ENCODE results near the gene CCDC74A. TPM values are rescaled to one million over a fixed set of nuclear protein-coding genes. Genes with fewer than 3 reads are reported as not detected.
"Not testable (repeated sequence)": the region's sequence is repeated elsewhere in the genome, so short reads cannot be mapped to it uniquely, and the experiment has no call there.

CCDC74A gene
- total and polyA plus RNA-seq, 5 donors from 2014 or later: 0.29 to 0.49 (median 0.31) TPM; not detected in 2

DNA sequence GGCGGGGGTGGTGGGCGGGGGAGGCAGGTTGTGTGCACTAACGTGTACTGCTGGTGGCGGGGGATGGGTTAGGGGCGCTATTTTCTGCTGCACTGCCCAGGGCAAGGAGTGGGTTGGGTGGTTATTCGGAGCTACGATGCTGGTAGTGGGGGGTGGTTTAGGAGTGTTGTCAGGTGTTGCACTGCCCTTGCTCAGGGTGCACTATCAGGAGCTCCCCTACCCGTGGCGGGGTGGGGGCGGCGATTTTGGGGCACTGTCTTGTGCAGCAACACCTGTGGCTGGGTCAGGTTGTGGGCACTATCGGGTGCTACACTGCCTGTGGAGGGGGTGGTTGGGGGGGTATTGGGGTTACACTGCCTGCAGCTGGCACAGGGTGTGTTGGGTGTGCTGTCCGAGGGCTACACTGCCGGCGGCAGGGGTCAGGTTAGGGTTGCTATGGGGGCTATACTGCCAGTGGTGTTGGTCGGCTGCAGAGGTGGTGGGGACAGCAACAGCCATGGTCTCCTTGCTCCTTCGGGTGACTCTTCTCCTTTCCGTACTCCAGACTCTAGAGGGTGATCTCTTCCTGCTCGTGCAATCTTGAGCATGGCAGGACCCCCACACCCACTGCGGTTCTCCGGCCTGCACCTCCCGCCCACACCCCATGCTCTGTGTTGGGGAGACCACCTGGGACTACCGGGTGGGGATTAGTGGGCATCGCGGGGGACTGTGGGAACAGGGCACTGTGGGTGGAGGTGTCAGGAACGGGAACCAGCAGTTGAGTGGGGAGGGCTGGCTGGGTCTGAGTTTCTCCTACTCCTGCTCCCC, 16.5 kb downstream of the CCDC74A start:
- H3K27ac ChIP-seq (ENCODE audit: insufficient read depth, low read length, poor library complexity, severe bottlenecking); DNase-seq; H3K4me3 Mint-ChIP-seq; H3K27me3 ChIP-seq (ENCODE audit: control insufficient read depth, insufficient read depth, low read length); H3K9me3 ChIP-seq (ENCODE audit: control insufficient read depth in 2 of 2, low read length in 2 of 2); H3K36me3 Mint-ChIP-seq; H3K9me3 Mint-ChIP-seq; H3K4me3 ChIP-seq (ENCODE audit: low read depth, low read length); H3K36me3 ChIP-seq (ENCODE audit: control insufficient read depth, insufficient read depth, low read length); H3K4me1 Mint-ChIP-seq; H3K27ac Mint-ChIP-seq; ATAC-seq (ENCODE audit: low read depth in 2 of 2); H3K4me1 ChIP-seq (ENCODE audit: control insufficient read depth, insufficient read depth, low read length, poor library complexity, severe bottlenecking): not testable (repeated sequence)
- H3K27me3 Mint-ChIP-seq: peaks cover 22% of the 10 kb centered on the region

DNA sequence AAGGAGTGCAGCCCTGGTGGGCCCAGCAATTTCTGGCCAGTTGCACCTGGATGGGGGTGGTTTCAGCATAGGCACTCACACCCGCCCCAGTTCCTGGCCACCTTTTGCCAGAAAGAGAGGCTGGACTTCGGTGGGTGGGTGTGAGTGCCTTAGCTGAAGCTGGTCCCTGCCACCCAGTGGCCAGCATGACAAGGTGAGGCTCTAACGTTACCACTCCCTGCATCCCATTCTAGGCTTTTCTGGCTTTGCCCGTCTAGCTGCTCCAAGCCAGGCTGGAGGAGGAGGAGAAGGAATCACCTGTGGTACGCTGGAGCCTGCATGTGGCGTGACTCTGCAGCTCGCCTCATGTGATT, 17.1 kb downstream of the CCDC74A start:
- H3K36me3 ChIP-seq (ENCODE audit: control insufficient read depth, insufficient read depth, low read length); H3K4me3 ChIP-seq (ENCODE audit: low read depth, low read length); H3K4me3 Mint-ChIP-seq; H3K27ac Mint-ChIP-seq; H3K9me3 ChIP-seq (ENCODE audit: control insufficient read depth in 2 of 2, low read length in 2 of 2); DNase-seq; H3K36me3 Mint-ChIP-seq; H3K9me3 Mint-ChIP-seq; H3K4me1 Mint-ChIP-seq; H3K4me1 ChIP-seq (ENCODE audit: control insufficient read depth, insufficient read depth, low read length, poor library complexity, severe bottlenecking); ATAC-seq (ENCODE audit: low read depth in 2 of 2); H3K27me3 ChIP-seq (ENCODE audit: control insufficient read depth, insufficient read depth, low read length); H3K27ac ChIP-seq (ENCODE audit: insufficient read depth, low read length, poor library complexity, severe bottlenecking): not testable (repeated sequence)
- H3K27me3 Mint-ChIP-seq: peaks cover 27% of the 10 kb centered on the region

DNA sequence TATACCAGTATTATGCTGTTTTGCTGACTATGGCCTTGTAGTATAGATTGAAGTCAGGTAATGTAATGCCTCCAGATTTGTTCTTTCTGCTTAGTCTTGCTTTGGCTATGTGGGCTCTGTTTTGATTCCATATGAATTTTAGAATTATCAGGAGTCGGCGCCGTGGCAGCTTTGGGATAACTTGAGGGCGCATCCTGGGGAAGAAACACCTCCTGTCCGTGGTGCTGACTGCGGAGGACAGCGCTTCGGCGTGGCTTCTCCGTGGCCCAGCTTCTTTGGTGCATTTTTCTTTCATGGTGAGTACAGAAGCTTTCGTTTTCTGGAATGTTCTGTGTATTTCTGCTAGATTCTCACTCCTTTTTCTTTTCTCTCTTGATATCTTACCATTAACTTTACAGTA, 25.2 kb downstream of the CCDC74A start:
- H3K36me3 Mint-ChIP-seq: no peaks in the 10 kb centered on the region
- no peaks in the 10 kb centered on the region for H3K36me3 ChIP-seq (ENCODE audit: control insufficient read depth, insufficient read depth, low read length)
- H3K9me3 ChIP-seq (ENCODE audit: control insufficient read depth in 2 of 2, low read length in 2 of 2): no peaks in the 10 kb centered on the region
- H3K4me1 ChIP-seq (ENCODE audit: control insufficient read depth, insufficient read depth, low read length, poor library complexity, severe bottlenecking): no peaks in the 10 kb centered on the region
- H3K27ac Mint-ChIP-seq: no peak overlapping the region
- no peak overlapping the region for H3K4me3 ChIP-seq (ENCODE audit: low read depth, low read length)
- no peak for ATAC-seq (ENCODE audit: low read depth in 2 of 2)
- DNase-seq: no peak
- H3K4me1 Mint-ChIP-seq: no peaks in the 10 kb centered on the region
- peaks cover 21% of the 10 kb centered on the region for H3K27me3 Mint-ChIP-seq
- peaks cover 0 to 2% (median 0%) of the 10 kb centered on the region in 7 donors for H3K9me3 Mint-ChIP-seq
- peaks cover 2% of the 10 kb centered on the region for H3K27me3 ChIP-seq (ENCODE audit: control insufficient read depth, insufficient read depth, low read length)
- H3K27ac ChIP-seq (ENCODE audit: insufficient read depth, low read length, poor library complexity, severe bottlenecking): no peak overlapping the region
- H3K4me3 Mint-ChIP-seq: no peak overlapping the region

DNA sequence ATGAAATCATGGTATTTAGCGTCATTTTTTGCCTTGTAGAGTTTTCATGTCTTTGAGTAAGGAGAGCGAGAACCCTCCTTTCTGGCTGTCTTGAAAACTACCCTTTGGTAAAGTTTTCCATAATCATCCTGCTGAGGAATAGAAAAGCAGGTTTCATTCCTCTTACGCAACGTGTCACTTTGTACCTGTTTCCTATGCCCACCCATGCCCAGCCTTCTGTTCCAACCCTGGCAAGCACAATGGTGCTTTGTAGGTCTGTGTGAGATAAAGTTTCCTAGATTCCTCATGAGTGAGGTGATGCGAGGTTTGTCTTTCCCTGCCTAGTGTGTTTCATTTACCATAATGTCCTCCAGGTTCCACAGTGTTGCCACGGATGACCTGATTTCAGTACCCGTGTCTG, 29.3 kb downstream of the CCDC74A start:
- H3K27ac Mint-ChIP-seq: no peak overlapping the region
- H3K4me3 Mint-ChIP-seq: no peak overlapping the region
- Histone ChIP-seq H3K9me3 (ENCODE audit: control insufficient read depth in 2 of 2, low read length in 2 of 2) (no peaks in the 10 kb centered on the region), H3K4me3 (ENCODE audit: low read depth, low read length) (no peak overlapping the region), H3K27ac (ENCODE audit: insufficient read depth, low read length, poor library complexity, severe bottlenecking) (no peak overlapping the region), H3K27me3 (ENCODE audit: control insufficient read depth, insufficient read depth, low read length) (peaks cover 7% of the 10 kb centered on the region), H3K4me1 (ENCODE audit: control insufficient read depth, insufficient read depth, low read length, poor library complexity, severe bottlenecking) (no peaks in the 10 kb centered on the region), H3K36me3 (ENCODE audit: control insufficient read depth, insufficient read depth, low read length) (no peaks in the 10 kb centered on the region)
- no peak for DNase-seq
- peaks cover 25% of the 10 kb centered on the region for H3K27me3 Mint-ChIP-seq
- ATAC-seq (ENCODE audit: low read depth in 2 of 2): no peak
- no peaks in the 10 kb centered on the region for H3K4me1 Mint-ChIP-seq
- H3K36me3 Mint-ChIP-seq: no peaks in the 10 kb centered on the region
- H3K9me3 Mint-ChIP-seq: peaks cover 0 to 2% (median 0%) of the 10 kb centered on the region in 7 donors

DNA sequence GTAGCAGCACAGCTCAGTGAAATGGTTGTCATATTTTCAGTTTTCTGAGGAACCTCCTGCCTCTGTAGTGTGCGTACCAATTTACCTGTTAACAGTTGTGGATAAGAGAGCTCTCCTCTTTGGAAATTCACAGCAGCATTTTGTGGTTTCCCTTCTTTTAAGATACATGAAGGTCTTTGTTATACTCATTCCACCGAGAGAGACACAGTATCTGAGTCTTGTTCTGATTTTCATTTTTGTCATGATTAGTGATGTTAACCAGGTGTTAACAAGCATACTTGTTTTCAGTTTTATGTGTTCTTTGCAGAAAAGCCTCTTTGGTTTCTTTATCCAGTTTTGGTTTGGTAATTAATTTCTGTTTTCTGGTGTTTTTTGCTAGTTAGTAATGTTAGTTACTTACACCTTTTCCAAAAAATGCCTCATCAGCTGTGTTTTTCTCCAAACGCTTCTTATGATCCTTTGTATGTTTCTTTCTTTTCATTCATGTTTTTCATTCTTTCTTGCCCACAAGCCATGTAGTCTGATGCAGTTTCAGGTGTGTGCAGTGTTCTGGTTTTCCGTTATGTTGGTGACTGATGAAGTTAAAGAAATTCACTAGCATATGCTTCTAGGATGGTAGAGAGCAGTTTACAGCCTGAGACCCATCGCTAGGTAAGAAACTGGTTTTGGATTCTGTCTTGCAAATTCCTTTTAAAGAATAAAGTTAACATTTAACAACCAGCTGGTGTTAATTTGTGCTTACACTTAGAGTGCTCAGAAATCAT, 30.1 kb downstream of the CCDC74A start:
- H3K27ac Mint-ChIP-seq: no peak overlapping the region
- Histone ChIP-seq H3K4me3 (ENCODE audit: low read depth, low read length) (no peak overlapping the region), H3K36me3 (ENCODE audit: control insufficient read depth, insufficient read depth, low read length) (no peaks in the 10 kb centered on the region), H3K9me3 (ENCODE audit: control insufficient read depth in 2 of 2, low read length in 2 of 2) (no peaks in the 10 kb centered on the region), H3K27ac (ENCODE audit: insufficient read depth, low read length, poor library complexity, severe bottlenecking) (no peak overlapping the region), H3K4me1 (ENCODE audit: control insufficient read depth, insufficient read depth, low read length, poor library complexity, severe bottlenecking) (no peaks in the 10 kb centered on the region), H3K27me3 (ENCODE audit: control insufficient read depth, insufficient read depth, low read length) (peaks cover 7% of the 10 kb centered on the region)
- DNase-seq: no peak
- ATAC-seq (ENCODE audit: low read depth in 2 of 2): no peak
- H3K9me3 Mint-ChIP-seq: peaks cover 0 to 2% (median 0%) of the 10 kb centered on the region in 7 donors
- no peaks in the 10 kb centered on the region for H3K36me3 Mint-ChIP-seq
- H3K4me3 Mint-ChIP-seq: no peak overlapping the region
- H3K4me1 Mint-ChIP-seq: no peaks in the 10 kb centered on the region
- peaks cover 19% of the 10 kb centered on the region for H3K27me3 Mint-ChIP-seq

DNA sequence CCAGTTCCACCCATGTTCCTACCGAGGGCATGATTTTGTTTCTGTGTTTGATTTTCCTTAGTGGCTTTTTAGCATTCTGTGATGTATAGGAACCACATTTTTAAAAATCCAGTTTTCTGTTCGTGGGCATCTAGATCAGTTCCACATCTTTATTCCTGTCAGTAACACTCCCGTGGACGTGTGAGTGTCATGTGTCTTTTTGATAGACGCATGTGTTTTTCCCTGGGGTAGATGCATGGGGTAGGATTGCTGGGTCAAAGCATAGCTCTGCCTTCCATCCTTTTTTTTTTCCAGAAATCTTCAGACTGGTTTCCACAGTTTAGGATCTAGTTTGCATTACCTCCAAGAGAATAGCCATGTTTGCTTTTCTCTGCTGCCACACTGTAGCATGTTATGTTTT, 38.7 kb downstream of the CCDC74A start:
- Mint-ChIP-seq H3K9me3 (peaks cover 0 to 1% (median 0%) of the 10 kb centered on the region in 7 donors), H3K4me3 (no peak overlapping the region), H3K36me3 (no peaks in the 10 kb centered on the region), H3K27me3 (peaks cover 16% of the 10 kb centered on the region), H3K27ac (no peak overlapping the region), H3K4me1 (no peaks in the 10 kb centered on the region)
- Histone ChIP-seq H3K27me3 (ENCODE audit: control insufficient read depth, insufficient read depth, low read length) (peaks cover 4% of the 10 kb centered on the region), H3K4me1 (ENCODE audit: control insufficient read depth, insufficient read depth, low read length, poor library complexity, severe bottlenecking) (no peaks in the 10 kb centered on the region), H3K9me3 (ENCODE audit: control insufficient read depth in 2 of 2, low read length in 2 of 2) (no peaks in the 10 kb centered on the region), H3K36me3 (ENCODE audit: control insufficient read depth, insufficient read depth, low read length) (no peaks in the 10 kb centered on the region), H3K4me3 (ENCODE audit: low read depth, low read length) (no peak overlapping the region), H3K27ac (ENCODE audit: insufficient read depth, low read length, poor library complexity, severe bottlenecking) (no peak overlapping the region)
- no peak for DNase-seq
- no peak for ATAC-seq (ENCODE audit: low read depth in 2 of 2)

DNA sequence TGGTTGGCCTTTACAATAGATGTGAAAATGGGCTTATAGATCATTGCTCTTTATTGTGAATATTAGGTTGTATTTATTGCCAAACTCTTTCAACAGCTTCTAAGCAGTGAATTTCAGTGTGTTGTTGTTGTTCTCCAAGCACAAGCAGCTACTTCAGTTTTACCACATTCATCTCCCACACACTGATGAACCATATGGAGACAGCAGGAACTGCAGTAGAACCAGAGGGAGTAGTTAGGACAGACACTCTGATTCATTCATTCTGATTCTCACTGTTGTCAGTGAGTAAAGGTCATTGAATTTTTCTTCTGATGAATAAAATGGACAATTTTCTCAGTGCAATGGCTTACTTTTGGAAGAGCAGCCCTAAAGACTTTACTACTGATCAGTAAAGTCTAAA, 40.2 kb downstream of the CCDC74A start:
- no peaks in the 10 kb centered on the region for H3K4me1 Mint-ChIP-seq
- Histone ChIP-seq H3K4me3 (ENCODE audit: low read depth, low read length) (no peak overlapping the region), H3K4me1 (ENCODE audit: control insufficient read depth, insufficient read depth, low read length, poor library complexity, severe bottlenecking) (no peaks in the 10 kb centered on the region), H3K9me3 (ENCODE audit: control insufficient read depth in 2 of 2, low read length in 2 of 2) (no peaks in the 10 kb centered on the region), H3K36me3 (ENCODE audit: control insufficient read depth, insufficient read depth, low read length) (no peaks in the 10 kb centered on the region), H3K27me3 (ENCODE audit: control insufficient read depth, insufficient read depth, low read length) (no peaks in the 10 kb centered on the region), H3K27ac (ENCODE audit: insufficient read depth, low read length, poor library complexity, severe bottlenecking) (no peak overlapping the region)
- no peak overlapping the region for H3K27ac Mint-ChIP-seq
- H3K4me3 Mint-ChIP-seq: no peak overlapping the region
- H3K9me3 Mint-ChIP-seq: peaks cover 0 to 1% (median 0%) of the 10 kb centered on the region in 7 donors
- DNase-seq (no peak), ATAC-seq (ENCODE audit: low read depth in 2 of 2) (no peak)
- peaks cover 16% of the 10 kb centered on the region for H3K27me3 Mint-ChIP-seq
- H3K36me3 Mint-ChIP-seq: no peaks in the 10 kb centered on the region

DNA sequence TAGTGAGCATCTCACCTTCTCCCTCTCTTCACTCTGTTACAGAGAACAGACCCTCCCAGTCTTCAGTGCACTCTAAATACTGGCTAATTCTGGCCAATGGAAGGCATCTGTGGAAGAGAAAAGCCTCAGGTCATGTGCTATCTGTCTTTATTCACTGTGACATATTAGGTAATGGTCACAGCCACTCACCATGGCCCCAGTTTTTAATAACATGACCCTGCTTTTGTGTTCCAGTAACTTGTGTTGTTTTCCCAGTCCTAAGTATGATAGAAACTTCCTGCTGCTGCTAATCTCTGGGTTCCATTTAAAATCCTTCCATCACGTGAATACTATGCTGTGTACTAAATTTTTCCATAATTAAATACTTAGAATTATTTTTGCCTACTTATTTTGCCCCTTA, 40.7 kb downstream of the CCDC74A start:
- H3K27me3 Mint-ChIP-seq: peaks cover 14% of the 10 kb centered on the region
- not testable (repeated sequence) for H3K36me3 Mint-ChIP-seq; H3K27ac Mint-ChIP-seq; H3K9me3 Mint-ChIP-seq; H3K9me3 ChIP-seq (ENCODE audit: control insufficient read depth in 2 of 2, low read length in 2 of 2); H3K4me3 Mint-ChIP-seq; H3K4me1 Mint-ChIP-seq; H3K36me3 ChIP-seq (ENCODE audit: control insufficient read depth, insufficient read depth, low read length); H3K4me3 ChIP-seq (ENCODE audit: low read depth, low read length); H3K27ac ChIP-seq (ENCODE audit: insufficient read depth, low read length, poor library complexity, severe bottlenecking); H3K27me3 ChIP-seq (ENCODE audit: control insufficient read depth, insufficient read depth, low read length); DNase-seq; H3K4me1 ChIP-seq (ENCODE audit: control insufficient read depth, insufficient read depth, low read length, poor library complexity, severe bottlenecking); ATAC-seq (ENCODE audit: low read depth in 2 of 2)

Measured in CD4-positive, CD25-positive, alpha-beta regulatory T cell (primary cell).